CD4-positive, alpha-beta T cell treated with Interleukin-1 beta for 1 hour (primary cell): ENCODE results near the gene KRTAP5-2.
"Not testable (repeated sequence)": the region's sequence is repeated elsewhere in the genome, so short reads cannot be mapped to it uniquely, and the experiment has no call there.

Source experiments
- DNase-seq, 2 donors: peaks; one replicate each; pipeline ENCODE4 v3.0.0-alpha.2; 2020 to 2022

Gene KRTAP5-2

GRCh38 chr11:1625541-1625940 lies 27.4 kb upstream of the KRTAP5-2 start:
- no peak for DNase-seq

GRCh38 chr11:1624621-1625020 lies 26.5 kb upstream of the KRTAP5-2 start:
- no peak for DNase-seq

GRCh38 chr11:1623716-1624115 lies 25.6 kb upstream of the KRTAP5-2 start:
- no peak for DNase-seq

- DNase-seq = no peak
Measured at GRCh38 chr11:1622086-1622485, 24.0 kb upstream of the KRTAP5-2 start, which contains the start of gene KRTAP5-4. Gene KRTAP5-4 (minus strand): TSS chr11:1622138. CDS start chr11:1622093, 45 bp downstream.

- DNase-seq = peak; percentile 22 to 49
Measured at GRCh38 chr11:1619449-1619848, 21.4 kb upstream of the KRTAP5-2 start.

DNA sequence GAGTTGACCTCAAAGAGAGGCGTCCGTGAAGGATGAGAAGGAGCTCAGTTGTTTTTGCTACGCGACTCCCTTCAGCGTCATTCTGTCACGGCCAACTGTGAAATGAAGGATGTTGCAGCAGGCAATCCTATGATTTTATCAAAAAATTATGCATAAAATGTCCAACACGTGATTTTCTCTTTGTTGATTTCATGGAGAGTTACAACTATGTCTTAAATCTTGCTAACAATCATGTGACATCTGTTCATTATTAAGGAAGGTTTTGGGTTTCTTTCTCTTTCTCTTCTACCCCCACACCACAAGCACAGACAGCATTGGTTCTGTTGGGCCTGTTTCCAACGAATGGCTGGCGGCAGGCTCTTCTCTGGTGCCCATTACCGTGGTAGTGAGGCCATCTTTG lies 20.1 kb upstream of the KRTAP5-2 start:
- DNase-seq = no peak

GRCh38 chr11:1608363-1608762 lies 10.3 kb upstream of the KRTAP5-2 start, which contains the start of gene KRTAP5-3:
Gene KRTAP5-3 (minus strand): TSS chr11:1608463. CDS start chr11:1608385, 78 bp downstream.
- DNase-seq = no peak

DNA sequence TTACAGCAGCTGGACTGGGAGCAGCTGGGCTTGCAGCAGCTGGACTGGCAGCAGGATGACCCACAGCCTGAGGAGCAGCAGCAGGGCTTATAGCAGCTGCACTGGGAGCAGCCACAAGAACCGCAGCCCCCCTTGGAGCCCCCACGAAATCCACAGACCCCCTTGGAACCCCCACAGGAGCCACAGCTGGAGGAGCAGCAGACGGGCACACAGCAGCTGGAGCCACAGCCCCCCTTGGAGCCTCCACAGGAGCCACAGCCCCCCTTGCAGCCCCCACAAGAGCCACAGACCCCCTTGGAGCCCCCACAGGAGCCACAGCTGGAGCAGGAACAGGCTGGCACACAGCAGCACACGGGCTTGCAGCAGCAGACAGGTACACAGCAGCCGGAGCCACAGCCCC lies 9.8 kb upstream of the KRTAP5-2 start:
- DNase-seq = not testable (repeated sequence)

- DNase-seq = not testable (repeated sequence)
Measured at GRCh38 chr11:1607156-1607845, 9.2 kb upstream of the KRTAP5-2 start.

DNA sequence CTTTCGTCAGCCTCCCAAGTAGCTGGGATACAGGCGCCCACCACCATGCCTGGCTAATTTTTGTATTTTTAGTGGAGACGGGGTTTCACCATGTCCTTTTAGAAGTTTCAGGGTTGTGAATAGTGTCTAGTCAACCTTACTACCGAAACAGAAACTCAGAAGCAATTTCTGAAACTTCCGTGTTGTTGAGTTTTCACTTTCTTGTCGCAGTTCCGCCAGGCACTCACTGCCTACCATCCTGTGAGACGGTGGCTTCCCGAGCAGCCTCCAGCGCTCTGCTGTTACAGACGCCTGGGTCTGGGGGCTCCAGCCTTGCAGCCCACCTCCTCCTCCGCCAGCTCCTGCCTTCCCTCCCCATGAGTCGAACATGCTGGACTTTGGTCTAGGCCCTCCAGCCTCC lies 7.8 kb upstream of the KRTAP5-2 start:
- peak; percentile 17 to 33 for DNase-seq

DNA sequence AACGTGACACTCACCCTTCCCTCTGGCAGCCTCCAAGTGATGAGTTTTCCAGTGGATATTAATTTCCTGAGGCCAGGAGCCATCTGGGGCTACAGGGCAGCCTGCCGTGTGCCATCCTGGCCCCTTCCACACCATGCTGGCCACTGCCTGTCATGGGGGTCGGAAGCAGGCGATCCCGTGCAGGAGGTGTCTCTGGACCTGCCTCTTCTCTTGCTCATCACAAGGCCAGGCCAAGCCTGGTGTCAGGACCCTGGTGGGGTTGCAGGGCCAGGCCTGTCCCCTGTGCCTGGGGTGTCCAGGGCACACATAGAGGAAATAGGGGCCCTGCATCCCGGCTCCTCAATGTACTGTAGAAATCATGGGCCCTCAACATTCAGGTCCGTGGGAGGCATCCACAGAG lies 6.6 kb upstream of the KRTAP5-2 start:
- DNase-seq = no peak

DNA sequence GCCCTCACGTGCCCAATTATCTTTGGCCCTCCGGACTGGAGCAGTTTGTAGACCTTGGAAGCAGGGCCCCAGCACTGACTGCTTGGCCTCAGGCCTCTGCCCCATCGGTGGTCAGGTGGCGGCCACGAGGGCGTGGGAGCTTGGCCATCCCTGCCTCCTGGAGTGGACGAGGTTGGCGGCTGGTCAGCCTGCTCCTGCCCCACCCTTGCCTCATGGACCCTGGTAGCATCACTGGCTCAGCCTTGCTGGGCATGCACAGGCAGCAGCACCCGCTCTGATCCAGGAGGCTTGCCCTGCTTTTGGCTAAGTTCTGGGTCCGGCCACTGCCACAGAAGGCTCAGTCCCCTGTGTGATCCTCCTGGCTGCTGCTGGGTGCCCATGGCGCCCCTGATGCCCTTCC lies 6.1 kb upstream of the KRTAP5-2 start:
- no peak for DNase-seq

GRCh38 chr11:1603629-1604028 lies 5.5 kb upstream of the KRTAP5-2 start:
- no peak for DNase-seq

DNA sequence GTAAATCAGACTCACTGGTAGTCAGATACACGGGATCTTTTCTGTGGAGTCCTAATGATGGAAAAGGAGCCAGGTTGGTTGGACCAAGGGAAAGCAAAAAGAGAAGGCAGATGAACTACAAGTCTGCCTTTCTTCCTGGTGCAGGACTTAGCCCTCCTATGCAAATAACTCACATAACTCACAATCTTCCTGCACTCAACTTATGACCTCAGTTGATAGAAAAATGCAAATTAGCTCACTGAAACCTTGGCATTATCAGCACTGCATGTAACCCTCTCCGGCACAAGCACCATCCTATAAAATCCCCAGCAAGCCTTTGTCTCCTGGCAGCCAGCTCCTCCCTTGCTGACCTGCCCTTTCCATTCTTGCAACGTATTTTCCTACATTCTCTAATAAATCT lies 3.6 kb upstream of the KRTAP5-2 start:
- not testable (repeated sequence) for DNase-seq

GRCh38 chr11:1600626-1601025 lies 2.5 kb upstream of the KRTAP5-2 start:
- no peak for DNase-seq

DNA sequence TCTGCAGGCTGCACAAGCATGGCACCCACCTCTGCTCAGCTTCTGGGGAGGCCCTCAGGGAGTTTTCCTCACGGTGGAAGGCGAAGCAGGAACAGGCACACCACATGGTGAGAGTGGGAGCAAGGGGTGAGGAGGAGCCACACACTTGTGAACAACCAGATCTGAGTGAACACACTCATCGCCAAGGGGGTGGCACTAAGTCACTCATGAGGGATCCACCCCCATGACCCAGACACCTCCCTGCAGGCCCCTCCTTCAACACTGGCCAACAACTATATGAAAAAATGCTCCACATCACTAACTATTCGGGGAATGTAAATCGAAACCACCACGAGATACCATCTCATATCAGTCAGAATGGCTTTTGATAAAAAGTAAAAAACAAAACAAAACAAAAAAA lies 722 bp upstream of the KRTAP5-2 start:
- DNase-seq = peak in 1 of 2 donors; percentile 32

- not testable (repeated sequence) for DNase-seq
Measured at GRCh38 chr11:1598406-1598805, 312 bp upstream of the KRTAP5-2 start.

DNA sequence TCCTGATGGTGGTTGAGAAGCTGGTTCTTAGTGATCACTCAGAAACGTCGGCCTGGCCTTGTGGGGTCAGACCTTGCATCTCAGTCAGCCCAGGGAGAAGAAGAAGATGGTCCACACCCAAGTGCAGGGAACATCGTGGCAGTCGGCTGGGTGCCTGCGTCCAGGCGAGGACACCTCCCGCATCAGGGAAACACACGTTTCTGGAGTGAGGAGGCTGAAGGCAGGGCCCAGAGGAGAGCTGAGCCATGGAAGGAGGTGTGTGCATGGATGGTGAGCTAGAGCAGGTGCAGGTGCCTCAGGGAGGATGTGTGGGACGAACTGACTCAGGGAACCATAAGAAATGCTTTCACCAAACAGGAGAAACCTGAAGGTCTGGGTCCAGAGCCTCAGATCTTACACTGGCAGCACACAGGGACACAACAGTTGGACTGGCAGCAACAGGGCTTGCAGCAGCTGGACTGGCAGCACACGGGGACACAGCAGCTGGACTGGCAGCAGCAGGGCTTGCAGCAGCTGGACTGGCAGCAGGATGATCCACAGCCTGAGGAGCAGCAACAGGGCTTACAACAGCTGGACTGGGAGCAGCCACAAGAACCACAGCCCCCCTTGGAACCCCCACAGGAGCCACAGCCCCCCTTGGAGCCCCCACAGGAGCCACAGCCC lies 632 bp downstream of the KRTAP5-2 start:
- DNase-seq = no peak

GRCh38 chr11:1596576-1597121 lies 1.4 kb downstream of the KRTAP5-2 start:
- not testable (repeated sequence) for DNase-seq

DNA sequence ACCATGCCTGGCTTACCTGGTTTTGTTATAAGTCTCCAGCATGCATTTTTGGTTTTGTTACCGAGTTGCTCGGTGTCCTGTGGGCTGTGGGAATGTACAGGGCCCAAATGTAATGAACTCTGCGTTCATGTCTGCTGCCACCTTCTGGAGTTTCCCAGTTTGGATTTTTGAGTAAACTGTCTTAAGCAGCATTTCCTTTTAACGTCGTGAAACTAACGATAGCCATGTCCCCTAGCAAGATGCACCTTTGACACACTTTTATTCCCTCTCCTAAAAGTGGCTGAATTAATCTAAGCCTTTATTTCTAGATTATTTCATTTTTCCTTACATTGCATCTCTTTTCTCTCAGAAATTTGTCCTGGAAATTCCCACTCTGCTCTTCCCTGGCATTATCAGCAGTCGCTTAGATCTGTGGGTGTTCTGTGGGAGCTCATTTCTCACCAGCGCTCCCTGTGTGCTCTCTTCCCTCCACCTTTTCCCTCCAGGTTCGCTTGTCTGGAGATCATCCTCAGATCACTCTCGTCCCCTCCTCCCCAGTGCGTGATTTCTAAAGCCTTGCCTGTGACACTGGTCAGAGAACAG lies 2.0 kb downstream of the KRTAP5-2 start:
- DNase-seq = not testable (repeated sequence)

GRCh38 chr11:1592628-1593027 lies 5.5 kb downstream of the KRTAP5-2 start:
- DNase-seq = no peak

GRCh38 chr11:1589996-1590395 lies 8.1 kb downstream of the KRTAP5-2 start:
- no peak for DNase-seq

- DNase-seq = peak; percentile 48 to 60
Measured at GRCh38 chr11:1589191-1589963, 8.7 kb downstream of the KRTAP5-2 start.
